NCI-H345 treated with DMSO at 0.1 percent for 48 hours (cell line): Measurements from ENCODE around the gene PPT2.
"Not testable (repeated sequence)": the region's sequence is repeated elsewhere in the genome, so short reads cannot be mapped to it uniquely, and the experiment has no call there.

Source experiments
- DNase-seq: peaks from one replicate; lab custom pipeline; 2025; ENCODE audit not compliant: unreplicated experiment; lab: John Stamatoyannopoulos, UW

The PPT2 gene

DNA sequence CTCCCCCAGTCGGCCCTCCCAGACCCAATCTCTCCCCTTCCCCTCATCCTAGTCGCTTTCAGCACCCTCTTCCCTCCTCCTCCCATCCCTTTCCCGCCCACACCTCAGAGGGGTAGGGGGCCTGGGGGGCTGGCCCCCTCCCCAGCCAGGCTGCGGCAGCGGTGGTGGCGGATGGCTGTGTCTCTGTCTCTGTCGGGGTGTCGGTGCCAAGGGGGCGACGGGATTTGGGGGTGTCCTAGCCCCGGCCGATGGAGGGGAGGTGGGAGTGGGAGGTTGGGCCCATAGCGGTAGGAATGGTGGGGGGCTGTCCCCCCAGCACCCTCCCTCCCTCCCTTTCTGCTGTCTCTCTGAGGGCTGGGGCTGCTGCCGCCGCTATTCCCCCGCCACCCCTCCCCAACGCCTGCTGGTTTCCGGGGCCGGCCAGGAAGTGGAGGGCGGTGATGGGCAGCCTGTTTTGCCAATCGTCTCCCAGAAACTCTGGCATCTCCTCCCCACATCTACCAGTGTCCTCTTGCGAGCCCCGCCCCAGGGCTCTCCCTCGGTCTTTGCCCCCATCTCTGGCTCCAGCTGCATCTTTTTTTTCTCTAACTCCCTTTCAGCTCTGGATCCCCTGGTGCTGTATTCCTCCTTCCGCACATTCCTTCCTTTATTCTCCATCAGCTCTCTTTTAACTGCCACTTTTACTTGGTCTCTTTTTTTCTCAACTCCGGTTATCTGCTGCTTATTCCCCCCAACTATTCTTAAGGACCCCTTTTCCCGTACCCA lies 22.0 kb downstream of the PPT2 start, which contains the start of gene AGPAT1:
AGPAT1 (minus strand) TSS at position 374 of the 765 bp plus-strand sequence. CDS start 4,588 bp downstream, outside the sequence.
- DNase-seq = peak; percentile 84

- peak; percentile 41 for DNase-seq
Measured at GRCh38 chr6:32176476-32177182, 22.7 kb downstream of the PPT2 start.

- peak; percentile 85 for DNase-seq
Measured at GRCh38 chr6:32177183-32177787, 23.3 kb downstream of the PPT2 start.

DNA sequence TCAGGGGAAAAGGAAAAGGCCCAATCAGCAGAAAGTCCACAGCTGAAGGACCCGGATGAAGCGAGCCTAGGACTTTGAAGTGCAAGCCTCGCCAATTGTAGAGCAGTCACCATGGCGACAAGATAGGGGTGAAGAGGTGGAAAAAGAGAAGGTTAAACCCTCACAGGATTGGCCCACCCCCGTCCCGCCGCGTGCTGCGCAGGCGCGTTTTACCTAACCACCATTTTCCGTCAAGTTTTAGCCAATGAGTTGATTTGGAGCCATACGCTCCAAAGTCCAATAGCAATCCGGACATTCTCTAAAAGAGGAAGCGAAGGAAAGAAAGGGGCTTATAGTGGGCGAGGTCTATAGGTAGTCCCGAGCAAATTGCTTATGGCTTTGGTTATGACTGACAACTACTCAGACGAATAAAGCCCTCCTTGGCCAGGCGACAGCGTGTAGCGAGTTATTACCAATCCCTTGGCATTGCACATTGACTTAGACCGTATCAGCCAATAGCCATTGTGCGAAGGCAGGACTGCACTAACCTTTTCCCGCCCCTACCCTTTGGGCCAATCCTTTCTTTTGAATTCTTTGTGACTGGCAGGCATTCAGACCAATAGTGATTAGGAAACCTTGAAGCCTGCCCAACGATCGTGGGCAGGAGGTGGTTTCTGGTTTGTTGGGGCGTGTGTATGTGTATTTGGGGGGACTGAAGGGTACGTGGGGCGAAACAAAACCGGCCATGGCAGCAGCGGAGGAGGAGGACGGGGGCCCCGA lies 24.0 kb downstream of the PPT2 start, which contains the start of gene RNF5:
RNF5 (plus strand) TSS at position 618 of the 759 bp plus-strand sequence; CDS start at position 725, 107 bp downstream.
- peak; percentile 99 for DNase-seq

DNA sequence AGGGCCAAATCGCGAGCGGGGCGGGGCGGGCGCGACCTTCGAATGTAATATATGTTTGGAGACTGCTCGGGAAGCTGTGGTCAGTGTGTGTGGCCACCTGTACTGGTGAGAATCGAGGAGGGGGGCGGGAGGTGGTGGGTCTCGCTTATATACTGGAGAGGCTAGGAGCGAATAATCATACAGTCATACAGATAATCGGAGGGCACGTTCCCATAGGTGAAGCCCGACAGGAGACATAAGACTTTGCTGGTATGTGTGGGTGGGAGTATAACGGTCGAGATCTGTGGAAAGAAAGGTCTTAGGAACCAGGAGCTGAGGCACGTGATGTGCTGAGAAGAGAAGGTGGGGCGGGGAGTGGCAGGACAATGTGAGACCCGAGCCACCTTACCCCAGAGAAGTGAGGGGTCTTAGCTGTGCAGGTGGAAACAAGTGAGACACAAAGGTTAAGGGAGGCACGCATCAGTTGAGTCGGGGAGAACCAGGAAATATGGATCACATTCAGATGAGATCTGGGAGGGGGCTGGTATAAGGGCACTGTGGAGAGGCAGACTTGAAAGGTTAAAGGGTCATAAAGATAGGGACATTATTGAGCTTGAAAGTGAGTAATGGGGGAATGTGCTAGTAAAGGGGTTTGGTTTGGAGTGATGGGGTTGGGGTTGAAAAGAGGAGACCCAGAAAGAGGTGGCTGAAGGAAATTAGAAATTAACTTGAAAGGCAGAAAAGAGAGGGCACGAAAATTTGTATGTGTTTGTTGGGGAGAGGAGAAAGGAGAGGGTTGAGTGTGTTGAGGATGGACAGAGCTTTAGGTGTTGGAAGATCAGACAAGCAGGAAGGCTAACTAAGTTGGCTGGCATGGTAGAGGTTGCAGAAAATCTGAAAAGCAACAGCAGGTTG lies 24.9 kb downstream of the PPT2 start:
- no peak for DNase-seq

GRCh38 chr6:32179766-32180405 lies 25.9 kb downstream of the PPT2 start:
- no peak for DNase-seq

- no peak for DNase-seq
Measured at GRCh38 chr6:32181148-32181702, 27.3 kb downstream of the PPT2 start.

DNA sequence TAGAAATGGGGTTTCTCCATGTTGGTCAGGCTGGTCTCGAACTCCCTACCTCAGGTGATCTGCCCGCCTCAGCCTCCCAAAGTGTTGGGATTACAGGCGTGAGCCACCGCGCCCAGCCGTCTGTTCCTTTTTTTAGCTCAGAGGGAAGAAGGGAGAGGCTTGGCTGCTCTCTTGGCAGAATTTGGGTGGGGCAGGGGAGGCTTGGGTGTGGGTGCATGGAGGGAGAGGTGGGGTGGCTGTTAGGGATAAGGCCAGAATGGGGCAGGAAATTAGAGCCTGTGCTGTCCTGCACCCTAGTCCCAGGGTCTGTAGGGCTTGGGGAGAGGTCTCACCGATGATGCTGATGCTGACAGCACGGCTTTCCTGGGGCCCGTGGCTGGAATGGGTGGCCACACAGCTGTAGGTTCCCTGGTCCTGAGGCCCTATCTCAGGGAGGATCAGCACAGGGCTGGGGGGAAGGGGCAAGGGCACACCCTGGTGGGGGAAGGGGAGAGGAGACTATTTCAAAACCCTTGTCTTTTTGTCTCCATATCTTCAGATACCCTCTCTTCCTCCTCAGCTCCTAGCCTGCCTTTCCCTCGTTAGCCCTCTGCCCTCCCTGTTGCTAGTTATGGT lies 28.1 kb downstream of the PPT2 start:
- DNase-seq = no peak

DNA sequence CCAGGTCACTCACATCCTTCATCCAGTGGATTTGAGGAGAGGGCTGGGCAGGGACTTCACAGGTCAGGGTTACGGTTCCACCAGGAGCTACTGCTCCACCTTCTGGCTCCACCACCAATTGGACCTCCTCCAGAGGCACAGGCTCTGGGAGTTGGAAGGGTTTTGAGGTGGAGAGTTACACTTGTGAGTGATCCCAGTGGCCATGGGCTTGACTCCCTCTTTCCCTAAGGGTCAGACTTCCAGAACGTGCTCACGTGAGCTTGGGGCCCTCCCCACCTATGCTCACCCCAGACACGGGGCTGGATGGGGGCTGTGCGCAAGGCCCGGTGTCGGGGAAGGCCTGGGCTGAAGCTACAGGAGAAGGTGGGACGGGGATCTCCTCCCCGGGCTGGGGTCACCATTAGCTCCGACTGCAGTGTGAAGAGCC lies 28.6 kb downstream of the PPT2 start:
- no peak for DNase-seq

DNA sequence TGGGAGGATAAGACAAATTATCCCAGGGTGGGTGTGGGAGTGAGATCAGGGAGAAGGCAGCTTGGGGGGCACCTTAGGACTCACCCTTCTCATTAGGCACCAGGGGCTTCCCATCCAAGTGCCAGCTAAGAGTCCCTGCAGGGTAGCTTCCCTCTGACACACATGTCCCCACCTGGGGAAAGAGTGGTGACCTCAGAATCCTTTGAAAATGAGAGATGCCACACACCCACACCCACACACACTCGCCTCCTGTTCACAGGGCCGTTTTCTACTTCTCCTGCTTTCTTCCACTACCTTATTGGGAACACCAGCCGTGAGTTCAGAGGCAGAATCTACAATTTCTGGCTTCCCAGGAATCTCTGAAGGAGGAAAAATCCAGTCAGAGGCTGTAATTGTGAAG lies 29.1 kb downstream of the PPT2 start:
- no peak for DNase-seq

- DNase-seq = no peak
Measured at GRCh38 chr6:32183483-32184083, 29.6 kb downstream of the PPT2 start.

GRCh38 chr6:32184084-32184640 lies 30.2 kb downstream of the PPT2 start, which contains the start of gene AGER:
TSS of gene AGER (minus strand) at chr6:32184253. CDS start at chr6:32184222, 31 bp downstream.
- DNase-seq = no peak

- DNase-seq = not testable (repeated sequence)
Measured at GRCh38 chr6:32185681-32186131, 31.8 kb downstream of the PPT2 start.

- DNase-seq = not testable (repeated sequence)
Measured at GRCh38 chr6:32186151-32186840, 32.4 kb downstream of the PPT2 start.

GRCh38 chr6:32187009-32187709 lies 33.2 kb downstream of the PPT2 start:
- DNase-seq = no peak

DNA sequence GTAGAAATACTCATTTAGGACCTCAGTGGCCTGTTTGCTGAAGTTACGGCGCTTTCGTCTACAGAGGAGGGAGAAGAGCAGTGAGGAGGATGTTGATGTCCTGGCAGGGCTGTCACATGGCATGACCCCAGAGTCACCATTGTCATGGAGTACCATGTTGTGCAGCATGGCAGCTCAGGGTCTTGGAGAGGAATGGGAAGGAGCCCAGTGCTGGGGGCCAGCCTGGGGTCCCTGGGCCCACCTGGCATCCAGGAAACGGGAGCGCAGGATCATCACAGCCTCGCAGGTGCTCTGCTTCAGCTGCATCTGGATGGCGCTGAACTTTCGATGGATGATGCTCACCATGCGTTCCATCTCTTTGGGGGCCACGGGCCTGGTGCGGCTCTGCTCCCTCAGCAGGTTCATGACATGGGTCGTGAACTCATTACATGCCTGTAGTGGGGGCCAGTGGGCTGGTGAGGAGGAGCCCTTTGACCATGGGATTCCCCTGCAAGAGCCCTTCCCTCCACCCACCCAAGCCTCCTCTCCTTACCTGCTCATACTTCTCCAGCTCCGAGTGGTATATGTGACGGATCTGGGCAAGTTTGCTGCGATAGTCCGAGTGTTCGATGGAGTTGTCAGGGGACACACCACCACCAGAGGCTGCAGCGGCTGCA lies 33.9 kb downstream of the PPT2 start:
- not testable (repeated sequence) for DNase-seq
